GM10847 (cell line): ENCODE data around the gene RDH12.

Experiments
- POLR2A ChIP-seq: IDR thresholded peaks from 2 replicates; pipeline ENCODE4 v1.6.1; 2011; ENCODE audit not compliant: insufficient read length; ENCODE audit errors: extremely low read depth

The RDH12 gene

DNA sequence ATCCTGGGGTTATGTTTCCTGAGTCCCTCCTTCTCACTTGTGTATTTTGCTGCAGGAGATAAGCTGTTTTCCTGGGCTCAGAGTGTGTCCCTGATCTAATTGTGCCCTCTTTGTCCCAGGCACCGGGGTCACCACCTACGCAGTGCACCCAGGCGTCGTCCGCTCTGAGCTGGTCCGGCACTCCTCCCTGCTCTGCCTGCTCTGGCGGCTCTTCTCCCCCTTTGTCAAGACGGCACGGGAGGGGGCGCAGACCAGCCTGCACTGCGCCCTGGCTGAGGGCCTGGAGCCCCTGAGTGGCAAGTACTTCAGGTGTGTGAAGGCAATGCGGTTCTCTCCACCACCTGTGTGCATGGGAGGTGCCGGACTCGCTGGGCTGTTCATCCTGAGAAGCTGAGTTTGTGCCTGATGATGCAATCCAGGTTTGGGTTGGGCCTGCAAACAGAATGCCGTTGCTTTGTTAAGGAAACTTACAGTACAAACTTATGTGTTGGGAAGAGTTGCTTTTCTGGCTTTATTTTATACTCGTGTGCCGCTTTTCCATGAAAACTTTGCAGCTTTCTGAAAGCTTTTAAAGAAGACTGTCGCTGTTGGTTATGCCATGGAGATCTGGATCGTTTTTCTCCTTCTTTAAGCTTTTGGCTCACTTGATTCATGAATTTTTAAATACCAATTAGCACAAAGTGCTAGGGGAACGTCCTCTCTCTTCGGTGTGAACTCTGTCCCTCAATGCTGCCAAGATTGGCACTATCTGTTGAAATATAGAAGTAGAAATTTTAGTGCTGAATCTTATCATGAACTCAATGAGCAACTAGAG lies 27.6 kb downstream of the RDH12 start:
- no peak for TF ChIP-seq POLR2A

DNA sequence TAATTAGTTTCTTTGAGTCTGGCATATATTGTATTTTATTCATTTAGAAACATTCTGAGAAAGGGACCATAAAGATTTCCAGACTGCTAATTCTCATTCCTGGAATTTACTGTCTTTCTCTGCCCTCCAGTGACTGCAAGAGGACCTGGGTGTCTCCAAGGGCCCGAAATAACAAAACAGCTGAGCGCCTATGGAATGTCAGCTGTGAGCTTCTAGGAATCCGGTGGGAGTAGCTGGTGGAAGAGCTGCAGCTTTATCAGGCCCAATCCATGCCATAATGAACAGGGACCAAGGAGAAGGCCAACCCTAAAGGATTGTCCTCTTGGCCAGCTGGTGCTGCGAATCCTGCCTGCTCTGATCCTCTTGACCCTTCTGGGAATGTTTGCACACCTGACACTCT lies 31.9 kb downstream of the RDH12 start:
- TF ChIP-seq POLR2A: no peak

GRCh38 chr14:67734675-67735074 lies 33.0 kb downstream of the RDH12 start:
- TF ChIP-seq POLR2A: no peak

- TF ChIP-seq POLR2A: no peak
These were observed 33.9 kb downstream of the RDH12 start for GRCh38 chr14:67735336-67736147.

GRCh38 chr14:67736771-67737170 lies 35.1 kb downstream of the RDH12 start:
- no peak for TF ChIP-seq POLR2A

DNA sequence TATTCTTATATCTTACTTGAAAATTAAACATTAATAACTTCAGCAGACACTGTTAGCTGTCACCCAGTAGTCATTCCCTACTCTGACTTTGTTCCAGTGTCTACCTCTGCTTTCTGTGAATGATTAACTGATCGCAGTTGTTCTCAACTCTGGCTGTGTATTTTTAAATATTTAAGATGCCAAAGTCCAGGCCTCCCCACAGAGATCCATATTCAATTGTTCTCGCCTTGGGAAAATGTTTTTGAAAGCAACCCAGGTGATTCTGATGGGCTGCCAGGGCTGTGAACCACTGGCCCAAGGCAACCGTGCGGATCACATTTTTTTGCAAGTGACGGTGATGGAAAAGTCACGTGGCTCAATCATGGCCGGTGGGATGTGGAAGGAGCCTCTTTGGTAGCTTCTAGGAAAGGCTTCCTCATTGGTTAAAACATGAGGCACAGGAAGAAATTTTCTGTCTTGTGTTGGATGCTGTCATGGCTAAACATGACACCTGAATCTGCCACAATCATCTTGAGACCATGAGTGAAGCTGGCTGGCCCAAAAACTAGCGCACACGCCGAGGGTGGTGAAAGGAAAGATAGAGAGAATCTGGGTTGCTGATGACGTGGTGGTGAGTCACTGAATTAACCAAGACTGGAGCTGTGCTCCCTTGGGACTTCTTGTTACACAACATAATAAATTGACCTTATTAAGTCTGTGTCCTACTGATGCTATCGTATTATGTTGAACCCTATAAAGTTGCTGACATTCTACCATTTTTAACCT lies 37.2 kb downstream of the RDH12 start:
- TF ChIP-seq POLR2A: no peak

GRCh38 chr14:67744046-67744445 lies 42.4 kb downstream of the RDH12 start:
- no peak for TF ChIP-seq POLR2A

DNA sequence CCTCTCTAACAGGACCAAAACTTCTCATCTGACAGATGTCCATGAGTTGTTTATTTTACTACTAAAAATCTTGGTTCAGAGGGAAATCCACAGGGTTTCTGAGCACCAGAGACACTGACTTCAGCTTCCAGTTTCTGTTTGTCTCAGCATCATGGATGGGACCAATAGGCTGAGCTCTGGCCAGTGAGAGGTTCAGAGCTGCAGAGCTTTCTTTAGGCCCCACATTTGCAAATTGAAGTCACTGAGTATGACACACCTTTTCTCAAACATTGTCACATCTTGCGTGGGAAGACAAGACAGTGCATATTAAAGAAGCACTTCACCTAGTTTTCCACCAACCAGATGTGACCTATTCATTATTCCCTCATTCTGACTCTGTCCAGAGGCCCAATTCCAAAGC lies 45.2 kb downstream of the RDH12 start:
- no peak for TF ChIP-seq POLR2A

- TF ChIP-seq POLR2A: no peak
These were observed 46.6 kb downstream of the RDH12 start for GRCh38 chr14:67748312-67748711.

GRCh38 chr14:67749341-67750084 lies 47.8 kb downstream of the RDH12 start:
- no peak for TF ChIP-seq POLR2A

GRCh38 chr14:67756496-67756895 lies 54.8 kb downstream of the RDH12 start:
- TF ChIP-seq POLR2A: no peak

DNA sequence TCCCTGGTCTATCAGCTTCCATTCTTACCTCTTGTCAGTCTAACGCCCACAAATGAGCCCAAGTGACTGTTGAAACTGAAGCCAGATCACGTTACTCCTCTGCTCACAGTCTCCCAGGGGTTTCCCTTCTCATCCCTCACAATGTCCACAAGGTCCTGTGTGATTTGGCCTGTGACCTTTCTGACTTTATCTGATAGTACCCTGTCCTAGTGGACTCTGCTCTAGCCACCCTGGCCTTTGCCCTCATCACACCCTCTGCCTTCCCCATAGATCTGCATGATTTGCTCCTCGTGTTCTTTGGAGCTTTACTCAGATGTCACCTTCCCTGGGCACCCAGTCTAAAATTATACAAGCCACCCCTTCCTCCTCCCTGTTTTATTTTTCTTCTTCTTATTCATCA lies 55.5 kb downstream of the RDH12 start:
- TF ChIP-seq POLR2A: no peak

- TF ChIP-seq POLR2A: no peak
These were observed 58.2 kb downstream of the RDH12 start for GRCh38 chr14:67759916-67760315.

DNA sequence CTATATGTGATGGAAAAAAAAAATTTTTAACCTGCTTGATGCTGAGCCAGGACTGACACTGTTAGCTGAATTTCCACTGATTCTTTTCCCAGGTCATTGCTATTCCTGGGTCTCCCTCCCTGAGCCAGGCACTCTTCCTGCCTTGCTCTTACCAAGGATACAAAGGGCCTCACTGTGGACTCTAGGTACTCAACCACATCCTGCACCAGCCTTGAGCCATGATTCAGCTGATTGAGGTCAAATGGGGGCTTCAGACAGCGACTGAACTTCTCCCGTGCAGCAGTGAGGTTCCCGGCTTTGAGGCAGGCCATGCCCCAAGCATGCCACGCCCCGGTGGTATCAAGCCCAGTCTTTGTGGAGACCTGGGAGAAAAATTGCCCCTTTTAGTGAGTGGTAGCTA lies 60.4 kb downstream of the RDH12 start:
- no peak for TF ChIP-seq POLR2A
